Stimulated activated CD4-positive, alpha-beta T cell treated with anti-CD3 and anti-CD28 coated beads, Interleukin-15, amount 100 ng/mL, for 48 hours (primary cell): ENCODE results near the gene ESYT2.
"Not testable (repeated sequence)": the region's sequence is repeated elsewhere in the genome, so short reads cannot be mapped to it uniquely, and the experiment has no call there.

ENCODE experiments used
- DNase-seq, 2 donors: peaks; one replicate each; pipeline ENCODE4 v3.0.0-alpha.2; 2020; ENCODE audit warnings: low read depth in 2 of 2

Gene ESYT2

GRCh38 chr7:158728911-158729645, 100.2 kb downstream of the ESYT2 start:
- DNase-seq, result no peak

- DNase-seq, result no peak
Measured at GRCh38 chr7:158727690-158728089, 101.6 kb downstream of the ESYT2 start.

GRCh38 chr7:158726277-158726807, 103.0 kb downstream of the ESYT2 start:
- no peak for DNase-seq

- DNase-seq, result no peak
Measured at GRCh38 chr7:158725506-158725800, 103.9 kb downstream of the ESYT2 start.

- no peak for DNase-seq
Measured at GRCh38 chr7:158724658-158725505, 104.4 kb downstream of the ESYT2 start.

GRCh38 chr7:158723714-158724385, 105.5 kb downstream of the ESYT2 start:
- DNase-seq, result no peak

GRCh38 chr7:158723266-158723665, 106.0 kb downstream of the ESYT2 start:
- DNase-seq, result no peak

- DNase-seq, result no peak
Measured at GRCh38 chr7:158722574-158723237, 106.6 kb downstream of the ESYT2 start.

- no peak for DNase-seq
Measured at GRCh38 chr7:158720112-158720511, 109.2 kb downstream of the ESYT2 start.

- no peak for DNase-seq
Measured at GRCh38 chr7:158716802-158717201, 112.5 kb downstream of the ESYT2 start.

GRCh38 chr7:158710651-158711102, 118.6 kb downstream of the ESYT2 start:
- DNase-seq, result no peak

- no peak for DNase-seq
Measured at GRCh38 chr7:158707610-158708009, 121.7 kb downstream of the ESYT2 start.

- DNase-seq, result no peak
Measured at GRCh38 chr7:158706710-158707590, 122.4 kb downstream of the ESYT2 start.

GRCh38 chr7:158706273-158706704, 123.0 kb downstream of the ESYT2 start:
- DNase-seq, result no peak

GRCh38 chr7:158705234-158705850, 124.0 kb downstream of the ESYT2 start:
- DNase-seq, result no peak

- peak; percentile 97 to 98 for DNase-seq
Measured at GRCh38 chr7:158704524-158705233, 124.6 kb downstream of the ESYT2 start, which contains the start of gene NCAPG2. Gene NCAPG2, minus strand, starts transcription at chr7:158704804. Its CDS starts 2,905 bp downstream, at chr7:158701899.

GRCh38 chr7:158703679-158704523, 125.4 kb downstream of the ESYT2 start:
- DNase-seq, result not testable (repeated sequence)

- no peak for DNase-seq
Measured at GRCh38 chr7:158702944-158703343, 126.4 kb downstream of the ESYT2 start.
